GM12801 (cell line): ENCODE measurements around the gene ZNF385D.

Source experiments
- CTCF ChIP-seq: IDR thresholded peaks from one replicate; pipeline ENCODE4 v1.5.1; 2011; ENCODE audit warnings: control low read depth; ENCODE audit not compliant: insufficient read length; ENCODE audit errors: extremely low read depth

Gene ZNF385D

GRCh38 chr3:21446027-21446426 is 305.0 kb downstream of the ZNF385D start:
- TF ChIP-seq CTCF = no peak

GRCh38 chr3:21441821-21442220 is 309.2 kb downstream of the ZNF385D start:
- TF ChIP-seq CTCF = no peak

GRCh38 chr3:21436835-21437234 is 314.2 kb downstream of the ZNF385D start:
- TF ChIP-seq CTCF = no peak

DNA sequence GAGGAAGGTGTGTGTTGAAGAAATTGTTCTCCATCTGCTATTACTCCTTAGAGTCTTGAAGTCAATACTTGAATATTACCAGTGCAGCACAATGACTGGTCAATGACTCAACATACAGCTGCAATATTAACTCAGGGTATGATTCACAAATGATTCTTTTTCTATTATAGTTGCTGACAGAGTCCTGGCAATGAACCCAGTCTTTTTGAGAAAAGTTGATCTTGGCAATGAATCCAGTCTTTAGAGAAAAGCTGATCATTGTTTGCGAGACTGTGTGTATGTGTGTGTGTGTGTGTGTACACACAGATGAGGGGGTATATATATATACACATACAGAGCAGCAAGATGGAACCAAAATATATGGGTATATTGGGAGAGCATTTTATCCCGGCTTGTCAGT is 315.1 kb downstream of the ZNF385D start:
- TF ChIP-seq CTCF = no peak

DNA sequence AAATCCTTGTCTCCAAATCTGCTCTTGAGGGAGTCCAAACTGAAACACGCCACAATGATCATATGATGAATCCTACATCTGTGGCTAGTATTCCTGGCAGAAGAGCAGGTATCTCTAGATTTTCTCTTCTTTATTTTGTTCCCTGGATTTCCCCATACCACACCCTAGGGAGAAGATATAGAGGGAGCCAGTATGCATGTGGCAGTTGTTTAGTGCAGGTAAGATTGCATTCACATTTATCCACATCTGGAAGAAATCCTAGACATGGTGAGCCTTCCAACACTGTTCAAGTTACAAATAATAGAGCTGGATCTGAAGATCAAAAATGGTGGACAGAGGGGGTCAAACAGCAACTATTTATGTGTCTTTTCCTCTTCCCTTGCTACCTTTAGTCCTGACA is 316.7 kb downstream of the ZNF385D start:
- no peak for TF ChIP-seq CTCF

DNA sequence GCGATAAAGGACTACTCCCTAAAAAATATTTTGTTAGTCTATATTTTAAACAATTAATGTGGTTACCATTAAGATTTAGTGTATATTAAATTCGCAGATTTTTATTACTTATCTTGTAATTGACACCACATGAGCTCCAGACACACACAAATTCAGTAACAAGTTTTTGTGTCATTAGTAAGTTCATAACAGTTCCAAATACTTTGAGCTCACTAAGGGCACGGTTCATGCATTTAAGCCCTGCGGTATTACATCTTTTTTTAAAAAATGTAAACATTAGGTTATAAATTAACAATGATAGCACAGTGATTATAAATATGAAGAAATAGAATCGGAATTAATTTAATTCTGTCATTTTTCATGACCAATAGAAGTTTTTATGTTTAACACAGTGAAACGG is 317.3 kb downstream of the ZNF385D start:
- TF ChIP-seq CTCF = no peak

GRCh38 chr3:21426920-21427319 is 324.1 kb downstream of the ZNF385D start:
- no peak for TF ChIP-seq CTCF

DNA sequence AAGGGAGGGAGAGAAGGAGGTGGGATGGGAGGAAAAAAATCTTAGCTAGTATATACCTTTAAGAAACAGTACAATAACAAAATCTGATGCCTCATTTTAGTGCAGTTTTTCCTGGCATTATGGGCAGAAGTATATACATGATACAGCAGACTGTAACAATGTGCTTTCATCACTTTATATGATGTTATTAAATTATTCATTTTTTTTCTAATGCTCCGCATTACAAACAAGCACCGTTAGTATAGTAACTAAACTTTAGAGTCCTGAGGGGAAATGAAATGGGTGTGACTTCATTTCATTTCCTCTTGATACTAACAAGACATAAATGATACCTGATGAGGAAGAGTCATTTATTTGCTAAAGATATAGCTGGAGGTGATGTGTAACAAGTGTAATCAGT is 325.3 kb downstream of the ZNF385D start:
- no peak for TF ChIP-seq CTCF
